Measurements from ENCODE around the gene HPCA. TPM values are rescaled to one million over a fixed set of nuclear protein-coding genes. Genes with fewer than 3 reads are reported as not detected.

The HPCA gene
- total RNA-seq, 1 donor from 2014 or later, result 0.05 TPM

DNA sequence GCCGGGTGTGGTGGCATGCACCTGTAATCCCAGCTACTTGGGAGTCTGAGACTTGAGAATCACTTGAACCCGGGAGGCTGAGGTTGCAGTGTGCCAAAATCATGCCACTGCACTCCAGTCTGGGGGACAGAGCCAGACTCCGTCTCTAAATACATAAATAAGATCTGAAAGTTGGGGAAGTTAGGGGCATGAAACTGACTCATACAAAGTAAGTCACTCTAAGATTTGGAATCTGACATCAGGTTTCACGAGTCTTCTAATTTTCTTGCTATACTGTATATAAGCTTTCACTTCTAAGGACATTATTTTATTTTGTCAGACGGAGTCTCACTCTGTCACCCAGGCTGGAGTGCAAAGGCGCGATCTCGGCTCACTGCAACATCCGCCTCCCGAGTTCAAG, 48.2 kb downstream of the HPCA start:
- DNase-seq (ENCODE audit: low read depth), result no peak

DNA sequence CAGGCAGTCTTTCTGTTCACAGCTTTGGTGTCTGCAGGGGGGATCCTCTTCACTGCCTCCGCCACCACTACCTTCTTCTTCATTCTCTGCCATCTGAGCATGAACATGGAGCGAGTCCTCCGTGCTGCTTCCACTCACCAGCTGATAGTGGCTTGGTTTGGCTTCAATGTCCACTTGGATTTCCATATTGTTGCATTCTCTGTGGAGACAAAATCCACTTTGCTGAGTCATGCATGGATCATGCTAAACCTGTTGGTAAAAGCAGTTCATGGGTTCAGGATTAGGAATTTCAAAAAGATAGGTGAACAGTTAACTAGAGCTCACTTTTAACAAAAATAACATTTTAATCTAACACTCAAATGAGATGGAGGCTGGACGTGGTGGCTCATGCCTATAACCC, 50.8 kb downstream of the HPCA start:
- DNase-seq (ENCODE audit: low read depth), result peak; percentile 66

DNA sequence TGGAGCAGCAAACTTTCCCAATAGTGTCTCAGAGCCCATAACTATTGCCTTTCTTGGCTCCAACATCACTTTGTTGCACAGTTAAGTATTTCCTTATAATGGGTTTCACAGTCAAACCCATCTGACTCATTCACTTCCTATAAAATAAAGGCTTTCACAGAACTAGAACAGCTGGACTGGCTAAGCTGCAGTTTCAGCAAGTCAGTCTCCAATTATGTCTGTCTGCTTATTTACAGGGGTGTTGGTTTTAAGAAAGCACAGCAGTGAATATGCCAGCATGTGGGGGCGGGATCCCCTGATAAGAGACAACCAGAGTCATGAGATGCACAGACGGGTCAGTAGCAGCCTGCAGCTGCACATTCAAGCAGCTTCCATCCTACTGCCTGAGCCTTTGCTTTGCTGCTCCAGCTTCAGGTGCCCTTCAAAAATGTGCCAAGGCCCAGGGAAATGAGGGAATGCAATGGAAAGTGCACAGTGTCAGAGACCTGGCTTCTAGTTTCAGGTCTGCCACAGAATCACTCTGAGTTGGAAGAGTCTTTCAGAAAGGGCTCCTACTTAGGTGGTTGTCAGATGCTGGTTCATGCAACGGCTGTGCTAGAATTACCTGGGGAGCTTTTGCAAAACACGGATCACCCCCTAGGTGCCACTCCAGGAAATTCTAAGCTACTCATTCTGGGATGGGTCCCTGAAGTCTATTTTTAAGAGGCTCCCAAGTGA, 53.5 kb downstream of the HPCA start:
- peak; percentile 86 for DNase-seq (ENCODE audit: low read depth)

DNA sequence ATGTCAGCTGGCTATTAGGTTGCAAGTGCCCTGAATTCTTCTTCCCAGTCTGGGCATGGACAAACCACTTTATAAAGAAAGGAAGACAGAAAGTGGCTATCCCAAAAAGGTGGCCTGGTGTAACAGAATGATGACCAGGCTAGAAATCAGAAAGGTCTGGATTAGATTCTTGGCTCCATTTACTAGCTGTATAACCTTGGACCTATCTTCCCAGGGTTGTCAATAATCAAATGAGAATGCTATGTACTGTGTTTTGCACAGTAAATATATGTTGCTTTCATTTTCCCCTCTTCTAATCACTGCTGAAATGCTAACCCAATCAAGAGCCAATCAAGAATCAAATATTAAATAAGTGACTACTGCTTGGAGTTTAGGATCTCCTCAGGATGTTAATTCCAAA, 57.9 kb downstream of the HPCA start:
- no peak for DNase-seq (ENCODE audit: low read depth)

Other genes starting within 250 kb of the HPCA start
- 50.9 and 51.1 TPM in 2 replicates for gene ZBTB8OS, start 235.9 kb upstream of the HPCA start, total RNA-seq
- gene RBBP4, start 235.3 kb upstream of the HPCA start, total RNA-seq, result 163 and 253 TPM in 2 replicates
- gene SYNC, start 183.7 kb upstream of the HPCA start, total RNA-seq, result 53.7 and 68.7 TPM in 2 replicates
- 94.7 and 105 TPM in 2 replicates for gene YARS1, start 69.1 kb upstream of the HPCA start, total RNA-seq
- 44.8 and 62.9 TPM in 2 replicates for gene S100PBP, start 68.8 kb upstream of the HPCA start, total RNA-seq
- 0.70 TPM in 1 of 2 replicates, not detected in the other for gene FNDC5, start 15.6 kb upstream of the HPCA start, total RNA-seq
- 111 and 122 TPM in 2 replicates for gene TMEM54, start 14.9 kb downstream of the HPCA start, total RNA-seq
- 21.0 and 23.4 TPM in 2 replicates for gene RNF19B, start 78.3 kb downstream of the HPCA start, total RNA-seq
- 196 and 272 TPM in 2 replicates for gene AK2, start 150.4 kb downstream of the HPCA start, total RNA-seq
- 3.5 and 5.1 TPM in 2 replicates for gene AZIN2, start 194.7 kb downstream of the HPCA start, total RNA-seq